ENCODE measurements around the gene PSAT1.

DNA sequence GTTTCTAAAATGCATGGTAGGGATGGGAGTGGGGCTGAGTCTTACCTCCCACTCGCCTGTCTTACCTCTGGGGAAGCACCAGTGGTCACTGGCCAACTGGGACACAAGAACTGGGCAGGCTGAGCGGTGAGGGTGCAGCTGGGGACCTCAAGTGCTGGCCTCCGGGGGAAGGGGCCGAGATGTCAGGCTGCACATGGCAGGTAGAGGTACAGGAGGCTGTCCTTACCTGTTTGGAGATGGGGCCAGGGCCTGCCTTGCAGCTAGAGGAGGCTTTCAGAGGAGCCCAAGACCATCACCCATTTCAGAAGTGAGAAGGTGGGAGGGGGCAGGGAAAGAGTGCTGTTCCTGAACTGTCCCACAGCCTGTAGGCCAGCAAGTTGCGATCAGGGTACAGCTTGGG lies 14.2 kb downstream of the PSAT1 start:
- TF ChIP-seq ZNF766 (CRISPR knock-in tag; IDR thresholded peaks at IDR 0.05; ENCODE audit: borderline replicate concordance) (no peak), JUNB (CRISPR knock-in tag; IDR thresholded peaks at IDR 0.05; ENCODE audit: borderline replicate concordance) (no peak), POLR2A (IDR thresholded peaks at IDR 0.05; ENCODE audit: insufficient read depth in 1 of 2, low read depth in 2 of 2, low read length in 2 of 2) (no peak)
- TF ChIP-seq, protein P1, sequence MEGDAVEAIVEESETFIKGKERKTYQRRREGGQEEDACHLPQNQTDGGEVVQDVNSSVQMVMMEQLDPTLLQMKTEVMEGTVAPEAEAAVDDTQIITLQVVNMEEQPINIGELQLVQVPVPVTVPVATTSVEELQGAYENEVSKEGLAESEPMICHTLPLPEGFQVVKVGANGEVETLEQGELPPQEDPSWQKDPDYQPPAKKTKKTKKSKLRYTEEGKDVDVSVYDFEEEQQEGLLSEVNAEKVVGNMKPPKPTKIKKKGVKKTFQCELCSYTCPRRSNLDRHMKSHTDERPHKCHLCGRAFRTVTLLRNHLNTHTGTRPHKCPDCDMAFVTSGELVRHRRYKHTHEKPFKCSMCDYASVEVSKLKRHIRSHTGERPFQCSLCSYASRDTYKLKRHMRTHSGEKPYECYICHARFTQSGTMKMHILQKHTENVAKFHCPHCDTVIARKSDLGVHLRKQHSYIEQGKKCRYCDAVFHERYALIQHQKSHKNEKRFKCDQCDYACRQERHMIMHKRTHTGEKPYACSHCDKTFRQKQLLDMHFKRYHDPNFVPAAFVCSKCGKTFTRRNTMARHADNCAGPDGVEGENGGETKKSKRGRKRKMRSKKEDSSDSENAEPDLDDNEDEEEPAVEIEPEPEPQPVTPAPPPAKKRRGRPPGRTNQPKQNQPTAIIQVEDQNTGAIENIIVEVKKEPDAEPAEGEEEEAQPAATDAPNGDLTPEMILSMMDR (CRISPR knock-in tag; IDR thresholded peaks at IDR 0.05): no peak
- TF ChIP-seq, protein P2, sequence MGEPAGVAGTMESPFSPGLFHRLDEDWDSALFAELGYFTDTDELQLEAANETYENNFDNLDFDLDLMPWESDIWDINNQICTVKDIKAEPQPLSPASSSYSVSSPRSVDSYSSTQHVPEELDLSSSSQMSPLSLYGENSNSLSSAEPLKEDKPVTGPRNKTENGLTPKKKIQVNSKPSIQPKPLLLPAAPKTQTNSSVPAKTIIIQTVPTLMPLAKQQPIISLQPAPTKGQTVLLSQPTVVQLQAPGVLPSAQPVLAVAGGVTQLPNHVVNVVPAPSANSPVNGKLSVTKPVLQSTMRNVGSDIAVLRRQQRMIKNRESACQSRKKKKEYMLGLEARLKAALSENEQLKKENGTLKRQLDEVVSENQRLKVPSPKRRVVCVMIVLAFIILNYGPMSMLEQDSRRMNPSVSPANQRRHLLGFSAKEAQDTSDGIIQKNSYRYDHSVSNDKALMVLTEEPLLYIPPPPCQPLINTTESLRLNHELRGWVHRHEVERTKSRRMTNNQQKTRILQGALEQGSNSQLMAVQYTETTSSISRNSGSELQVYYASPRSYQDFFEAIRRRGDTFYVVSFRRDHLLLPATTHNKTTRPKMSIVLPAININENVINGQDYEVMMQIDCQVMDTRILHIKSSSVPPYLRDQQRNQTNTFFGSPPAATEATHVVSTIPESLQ (CRISPR knock-in tag; conservative IDR thresholded peaks at IDR 0.05): no peak

All from HepG2 (cell line).